AG09309 (cell line): ENCODE data around the gene DNAH9.

Experiments used
- DNase-seq: peaks from one replicate; pipeline ENCODE4 v3.0.0-alpha.2; 2010; ENCODE audit warnings: low read depth
- H3K4me3 ChIP-seq: 2 replicates; pipeline ENCODE4 v1.5.1; 2011; ENCODE audit warnings: mild to moderate bottlenecking, low read depth, low read length, moderate library complexity; ENCODE audit not compliant: control insufficient read depth
- TF ChIP-seq, protein P1 (sequence below): IDR thresholded peaks from 2 replicates; pipeline ENCODE4 v1.5.1; 2011; ENCODE audit warnings: mild to moderate bottlenecking, low read depth, low read length, inconsistent platforms; ENCODE audit not compliant: insufficient read depth, control insufficient read depth; ENCODE audit errors: missing control alignments

The DNAH9 gene

DNA sequence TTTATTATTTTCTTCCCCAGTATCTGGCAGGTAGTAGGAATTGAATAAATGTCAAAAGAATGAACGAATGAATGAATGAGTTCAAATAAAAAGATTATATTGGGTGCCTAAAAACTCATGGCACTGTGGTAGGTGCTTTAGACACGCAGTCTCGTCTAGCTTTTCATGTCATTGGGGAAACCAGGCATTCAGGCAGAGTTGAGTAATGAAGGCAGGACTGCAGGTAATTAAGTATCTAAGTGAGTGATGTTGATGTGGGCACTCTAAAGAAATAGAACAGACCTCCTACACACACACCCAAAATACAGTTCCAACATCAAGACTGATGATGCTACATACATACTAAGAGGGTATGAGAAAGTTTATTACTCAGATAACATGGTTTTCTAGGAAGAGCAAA is 302.4 kb downstream of the DNAH9 start:
- TF ChIP-seq, protein P1, sequence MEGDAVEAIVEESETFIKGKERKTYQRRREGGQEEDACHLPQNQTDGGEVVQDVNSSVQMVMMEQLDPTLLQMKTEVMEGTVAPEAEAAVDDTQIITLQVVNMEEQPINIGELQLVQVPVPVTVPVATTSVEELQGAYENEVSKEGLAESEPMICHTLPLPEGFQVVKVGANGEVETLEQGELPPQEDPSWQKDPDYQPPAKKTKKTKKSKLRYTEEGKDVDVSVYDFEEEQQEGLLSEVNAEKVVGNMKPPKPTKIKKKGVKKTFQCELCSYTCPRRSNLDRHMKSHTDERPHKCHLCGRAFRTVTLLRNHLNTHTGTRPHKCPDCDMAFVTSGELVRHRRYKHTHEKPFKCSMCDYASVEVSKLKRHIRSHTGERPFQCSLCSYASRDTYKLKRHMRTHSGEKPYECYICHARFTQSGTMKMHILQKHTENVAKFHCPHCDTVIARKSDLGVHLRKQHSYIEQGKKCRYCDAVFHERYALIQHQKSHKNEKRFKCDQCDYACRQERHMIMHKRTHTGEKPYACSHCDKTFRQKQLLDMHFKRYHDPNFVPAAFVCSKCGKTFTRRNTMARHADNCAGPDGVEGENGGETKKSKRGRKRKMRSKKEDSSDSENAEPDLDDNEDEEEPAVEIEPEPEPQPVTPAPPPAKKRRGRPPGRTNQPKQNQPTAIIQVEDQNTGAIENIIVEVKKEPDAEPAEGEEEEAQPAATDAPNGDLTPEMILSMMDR, result no peak
- no peak overlapping the region for H3K4me3 ChIP-seq
- DNase-seq, result no peak

DNA sequence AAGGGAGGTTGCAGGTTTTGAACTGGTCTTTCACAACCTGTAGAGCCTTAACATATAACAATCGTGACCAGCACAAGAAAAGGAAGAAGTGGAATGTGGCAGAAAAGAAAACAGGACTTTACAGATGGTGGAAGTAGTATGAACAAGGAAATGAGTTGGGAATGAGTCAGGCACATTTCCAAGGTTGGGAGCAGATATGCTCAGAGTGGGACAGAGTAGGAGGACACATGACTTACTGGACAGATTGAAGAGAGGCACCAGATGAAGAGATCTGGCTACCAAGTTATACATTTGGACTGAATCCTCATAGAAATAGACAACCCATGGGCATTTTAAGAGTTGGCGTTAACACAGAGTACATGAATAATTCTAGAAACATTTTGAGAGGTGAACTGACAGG is 303.7 kb downstream of the DNAH9 start:
- TF ChIP-seq, protein P1, result no peak

DNA sequence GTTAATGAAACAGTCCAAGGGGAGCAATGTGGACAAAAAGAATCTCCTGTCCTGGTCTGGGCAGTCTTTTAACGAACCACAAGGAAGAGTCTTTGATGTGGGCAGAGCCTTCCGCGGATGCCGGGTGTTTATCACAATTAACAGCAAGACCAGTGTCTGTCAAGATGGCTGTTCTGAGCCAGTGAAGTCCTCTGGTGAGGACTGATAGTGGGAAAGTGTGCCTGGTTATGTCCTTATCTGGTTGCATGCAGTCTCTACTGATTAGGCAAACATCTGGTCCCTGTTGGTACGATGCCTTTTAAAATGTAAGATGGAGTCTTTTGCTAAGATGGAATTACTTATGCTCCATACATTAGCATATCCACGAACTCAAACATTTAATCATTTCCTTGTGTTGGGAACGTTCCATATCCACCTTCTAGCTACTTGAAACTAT is 310.5 kb downstream of the DNAH9 start:
- H3K4me3 ChIP-seq, result no peak overlapping the region
- no peak for DNase-seq

More for the DNA sequence above, 303.7 kb downstream of the DNAH9 start:
- no peak overlapping the region for H3K4me3 ChIP-seq
- DNase-seq, result no peak

DNA sequence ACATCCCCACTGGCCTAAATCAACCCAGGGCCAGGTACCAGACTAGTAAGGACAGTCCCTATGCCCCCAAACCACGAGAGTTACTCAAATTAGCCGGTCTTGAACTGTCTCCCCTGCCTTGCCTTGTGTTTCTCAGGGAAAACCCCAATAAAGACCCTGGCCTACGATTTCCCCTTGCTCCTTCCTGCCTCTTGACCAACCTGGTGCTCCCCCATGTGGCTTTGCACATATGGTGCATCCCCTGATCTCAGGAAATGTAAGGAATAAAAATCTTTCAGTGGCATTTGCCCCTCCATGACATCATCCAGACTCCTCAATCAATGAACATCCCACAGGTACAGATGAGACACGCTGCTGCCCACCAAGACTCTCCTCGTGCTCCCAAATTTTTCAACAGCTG is 311.1 kb downstream of the DNAH9 start:
- H3K4me3 ChIP-seq, result no peak overlapping the region
- DNase-seq, result no peak
- TF ChIP-seq, protein P1, result no peak

More for the DNA sequence above, 310.5 kb downstream of the DNAH9 start:
- TF ChIP-seq, protein P1, result no peak

DNA sequence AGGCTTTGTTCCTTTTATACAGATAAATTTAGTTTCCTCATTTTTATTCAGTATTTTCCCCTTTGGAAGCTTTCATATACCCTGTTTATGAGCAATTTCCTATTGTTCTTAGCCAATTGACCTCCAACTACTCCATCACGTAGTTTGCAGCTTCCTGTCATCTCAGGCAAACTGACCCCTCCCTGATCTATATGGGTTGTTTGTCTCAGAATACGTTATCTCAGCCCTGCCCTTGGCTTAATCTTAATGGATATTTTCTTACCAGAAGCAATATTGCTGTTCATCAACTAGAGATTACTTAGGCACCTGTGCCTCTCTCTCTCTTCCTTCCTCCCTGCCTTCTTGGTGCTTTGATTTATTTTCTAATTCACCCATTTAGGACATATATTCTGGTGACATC is 317.8 kb downstream of the DNAH9 start:
- TF ChIP-seq, protein P1, result no peak
- no peak for DNase-seq
- H3K4me3 ChIP-seq, result no peak overlapping the region

DNA sequence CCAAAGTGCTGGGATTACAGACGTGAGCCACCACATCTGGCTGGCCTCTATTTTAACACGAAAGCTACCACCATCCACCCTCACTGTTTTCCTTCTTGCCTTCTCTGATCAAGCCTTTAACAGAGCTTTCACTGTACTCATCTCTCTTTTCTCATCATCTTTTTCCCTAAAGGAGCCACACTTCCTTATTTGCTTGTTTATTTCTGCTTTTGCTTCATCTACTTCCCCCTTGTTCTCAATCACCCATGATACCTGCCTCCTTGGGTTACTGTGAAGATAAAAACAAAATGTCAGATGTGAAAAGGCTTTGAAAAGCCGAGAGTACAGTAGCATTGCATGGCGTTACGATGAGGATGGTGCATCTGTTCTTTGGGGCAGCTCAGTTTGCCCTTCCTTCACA is 319.1 kb downstream of the DNAH9 start:
- no peak for DNase-seq
- no peak overlapping the region for H3K4me3 ChIP-seq
- TF ChIP-seq, protein P1, result no peak

DNA sequence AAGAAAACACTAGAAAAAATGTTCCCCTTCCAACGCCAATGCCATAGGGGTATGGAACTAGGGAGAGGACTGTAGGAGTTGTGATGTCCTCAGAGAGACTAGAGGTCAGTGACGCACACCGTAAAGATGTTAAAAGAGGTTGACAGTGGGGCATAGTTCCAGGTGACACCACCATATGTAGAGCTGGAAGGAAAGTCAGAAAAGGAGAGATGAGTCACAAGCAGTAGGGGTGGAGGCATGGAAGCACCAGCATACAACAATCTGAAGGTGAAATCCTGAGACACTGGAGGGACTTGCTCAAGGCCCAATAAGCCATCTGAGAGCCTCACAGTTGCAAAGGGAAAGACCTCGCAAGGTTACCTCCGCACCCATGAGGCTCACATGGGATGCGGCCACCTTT is 323.0 kb downstream of the DNAH9 start:
- TF ChIP-seq, protein P1, result no peak
- no peak overlapping the region for H3K4me3 ChIP-seq
- no peak for DNase-seq
